Activated T-cell treated with anti-CD3 and anti-CD28 coated beads for 48 hours (primary cell): ENCODE measurements around the gene COX5B.
"Not testable (repeated sequence)": the region's sequence is repeated elsewhere in the genome, so short reads cannot be mapped to it uniquely, and the experiment has no call there.

ENCODE experiments used
- DNase-seq: peaks from one replicate; pipeline ENCODE4 v3.0.0-alpha.2; 2020; ENCODE audit warnings: low read depth

The COX5B gene

GRCh38 chr2:97673182-97673914 lies 27.5 kb downstream of the COX5B start:
- peak; percentile 25 for DNase-seq

DNA sequence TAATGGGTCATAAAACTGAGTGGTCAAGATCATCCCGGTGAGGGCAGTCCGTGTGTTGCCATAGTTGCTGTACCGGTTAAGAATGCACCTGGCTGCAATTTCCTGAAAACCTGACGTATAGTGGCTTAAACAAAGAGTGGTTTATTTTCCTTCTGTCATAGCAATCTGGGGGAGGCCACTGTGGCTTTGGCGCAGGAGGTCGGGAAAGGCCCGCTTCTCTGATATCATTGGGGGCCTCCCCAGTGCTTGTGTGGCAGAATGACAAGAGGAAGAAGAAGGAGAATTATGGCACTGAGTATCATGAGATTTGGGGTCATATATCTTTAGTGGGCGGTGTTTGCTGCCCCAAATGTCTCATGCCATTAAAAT lies 28.0 kb downstream of the COX5B start:
- peak; percentile 44 for DNase-seq

GRCh38 chr2:97675430-97676113 lies 29.7 kb downstream of the COX5B start:
- no peak for DNase-seq

DNA sequence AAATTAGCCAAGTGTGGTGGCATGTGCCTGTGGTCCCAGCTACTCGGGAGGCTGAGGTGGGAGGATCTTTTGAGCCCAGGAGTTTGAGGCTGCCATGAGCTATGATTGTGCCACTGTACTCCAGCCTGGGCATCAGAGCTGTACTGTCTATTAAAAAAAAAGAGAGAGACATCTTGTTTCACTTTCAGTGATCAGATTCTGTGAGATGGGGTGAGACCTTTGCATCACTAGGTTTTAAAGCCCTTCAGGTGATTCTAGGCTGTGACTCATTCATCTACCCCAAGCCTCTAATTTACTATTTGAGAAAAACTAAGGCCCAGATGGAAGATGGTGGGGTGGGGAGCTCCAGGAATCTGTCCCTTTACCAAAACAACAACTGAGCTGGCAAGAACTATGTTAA lies 30.8 kb downstream of the COX5B start:
- no peak for DNase-seq

DNA sequence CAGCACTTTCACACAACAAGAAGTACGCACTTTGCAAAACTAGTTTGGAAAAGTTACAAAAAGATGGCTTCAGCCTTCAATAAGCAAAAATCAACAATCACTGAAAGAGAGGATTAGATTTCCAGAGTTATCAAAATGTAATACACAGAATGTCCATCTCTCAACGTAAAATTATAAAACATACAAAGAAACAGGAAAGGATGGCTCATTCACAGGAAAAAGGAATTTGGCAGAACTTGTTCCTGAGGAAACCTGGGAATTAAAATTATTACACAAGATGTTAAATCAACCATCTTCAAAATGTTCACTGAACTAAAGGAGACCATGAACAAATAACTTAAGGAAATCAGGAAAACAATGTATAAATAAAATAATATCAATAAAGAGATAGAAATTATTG lies 31.6 kb downstream of the COX5B start:
- DNase-seq = no peak

- no peak for DNase-seq
Observed at GRCh38 chr2:97678298-97678697, 32.4 kb downstream of the COX5B start.

DNA sequence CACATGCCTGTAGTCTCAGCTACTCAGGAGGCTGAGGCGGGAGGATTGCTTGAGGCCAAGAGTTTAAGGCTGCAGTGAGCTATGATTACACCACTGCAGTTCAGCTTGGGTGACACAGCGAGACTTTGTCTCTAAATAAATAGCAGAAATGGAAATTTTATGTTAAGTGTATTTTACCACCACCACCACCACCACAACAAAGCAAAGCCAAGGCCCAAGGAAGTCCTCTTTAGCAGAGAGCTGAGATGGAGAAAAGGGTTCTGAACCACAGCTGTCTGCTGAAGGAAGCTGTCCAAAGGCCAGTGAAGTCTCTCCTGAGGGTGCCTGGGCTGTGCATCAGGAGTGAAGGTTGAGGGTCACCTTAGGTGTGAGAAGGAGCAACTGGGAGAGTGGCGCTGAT lies 41.4 kb downstream of the COX5B start:
- DNase-seq = not testable (repeated sequence)

GRCh38 chr2:97688062-97688827 lies 42.4 kb downstream of the COX5B start:
- DNase-seq = no peak

- no peak for DNase-seq
Observed at GRCh38 chr2:97691166-97691565, 45.3 kb downstream of the COX5B start.

- no peak for DNase-seq
Observed at GRCh38 chr2:97693476-97693875, 47.6 kb downstream of the COX5B start.

GRCh38 chr2:97695744-97696143 lies 49.9 kb downstream of the COX5B start:
- DNase-seq = no peak

DNA sequence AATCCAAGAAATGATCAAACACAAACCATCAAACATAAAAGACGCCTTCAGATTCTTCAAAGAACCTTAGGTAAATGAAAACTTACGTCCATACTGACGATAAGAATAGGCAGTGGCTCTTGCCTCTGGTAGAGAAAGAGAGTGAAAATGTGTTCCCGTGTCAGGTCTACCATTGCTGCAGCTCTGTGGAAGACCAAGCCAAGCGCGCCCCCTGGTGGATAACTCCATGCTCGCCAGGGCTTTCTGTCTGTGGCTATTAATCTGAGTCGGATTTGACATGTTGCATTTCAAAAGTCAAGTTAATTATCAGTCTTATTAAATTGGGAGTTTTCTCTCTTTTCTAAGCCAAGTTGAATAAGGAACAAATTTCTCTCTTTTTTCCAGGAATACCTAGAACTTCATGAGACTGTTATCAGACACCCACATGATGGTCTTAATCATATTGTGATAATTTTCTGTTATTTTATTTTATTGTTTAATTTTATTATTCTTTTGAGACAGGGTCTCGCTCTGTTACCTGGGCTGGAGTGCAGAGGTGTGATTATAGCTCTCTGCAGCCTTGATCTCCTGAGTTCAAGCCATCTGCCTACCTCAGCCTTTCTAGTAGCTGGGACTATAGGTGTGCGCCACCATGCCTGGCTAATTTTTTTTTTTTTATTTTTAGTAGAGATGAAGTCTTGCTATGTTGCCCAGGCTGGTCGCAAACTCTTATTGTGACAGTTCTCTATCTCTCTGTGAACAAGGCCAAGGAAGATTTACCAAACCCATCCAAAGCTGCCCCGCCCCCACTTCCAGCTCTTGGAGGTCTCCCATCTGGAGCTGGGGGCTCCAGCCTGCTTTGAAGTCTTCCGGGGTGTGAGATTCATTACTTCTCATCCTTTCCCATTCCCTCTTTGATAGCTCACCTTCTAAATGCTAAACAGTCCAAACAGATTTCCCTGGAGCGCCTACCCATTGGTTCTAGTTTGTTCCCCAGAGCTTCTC lies 51.7 kb downstream of the COX5B start:
- DNase-seq = peak; percentile 86
